Heart right ventricle (tissue), 16 donors: ENCODE measurements around the gene AVPR1B. TPM values are rescaled to one million over a fixed set of nuclear protein-coding genes. Genes with fewer than 3 reads are reported as not detected.

Experiments
- ATAC-seq, 8 donors: fragments of 200-7000 bp; cut with Tn5 transposase; one replicate each; pipeline ENCODE4 v1.9.1; 2020; ENCODE audit warnings: mild to moderate bottlenecking in 8 of 8, moderate library complexity in 8 of 8, moderate number of reproducible peaks in 1 of 8
- DNase-seq, 2 donors: peaks; one replicate each; pipeline ENCODE4 v3.0.0-alpha.2; 2020
- H3K27ac ChIP-seq, 10 donors: fragments of 200-600 bp; sonication (generic) in 2 of 10; one replicate each; pipeline versions ENCODE4 v1.5.0 to v1.8.0; 2020 to 2022; ENCODE audit warnings: mild to moderate bottlenecking in 3 of 10
- H3K27me3 ChIP-seq, 7 donors: fragments of 200-600 bp; one replicate each; pipeline ENCODE4 v1.8.0; 2021 to 2022; ENCODE audit warnings: mild to moderate bottlenecking in 2 of 7
- H3K36me3 ChIP-seq, 9 donors: fragments of 200-600 bp; sonication (generic) in 1 of 9; one replicate each; pipeline versions ENCODE4 v1.5.0 to v1.8.0; 2020 to 2022; ENCODE audit warnings: mild to moderate bottlenecking in 2 of 9
- H3K4me1 ChIP-seq, 9 donors: fragments of 200-600 bp; sonication (generic) in 1 of 9; one replicate each; pipeline versions ENCODE4 v1.5.0 to v1.8.0; 2020 to 2022; ENCODE audit warnings: mild to moderate bottlenecking in 4 of 9
- H3K4me3 ChIP-seq, 10 donors: fragments of 200-600 bp; sonication (generic) in 2 of 10; one replicate each; pipeline versions ENCODE4 v1.5.0 to v1.8.0; 2020 to 2022; ENCODE audit warnings: mild to moderate bottlenecking in 7 of 10, moderate library complexity in 2 of 10
- H3K9me3 ChIP-seq, 11 donors: fragments of 200-600 bp in 10 of 11; sonication (generic) in 2 of 11; one replicate each; pipeline versions ENCODE4 v1.5.0 to v1.8.0; 2013 to 2022; ENCODE audit warnings: mild to moderate bottlenecking in 2 of 11, control low read depth in 1 of 11, moderate library complexity in 1 of 11
- CTCF ChIP-seq, 9 donors: fragments of 200-600 bp; sonication (generic) in 2 of 9; IDR thresholded peaks; one replicate each; pipeline versions ENCODE4 v1.5.0 to v1.8.0; 2021 to 2022; ENCODE audit warnings: antibody characterized with exemption in 9 of 9, mild to moderate bottlenecking in 5 of 9, moderate library complexity in 1 of 9
- WGBS, 2 donors: extraction: QIAGEN DNeasy Blood & Tissue Kit; methylation state at CpG; one replicate each; pipeline ENCODE4 v1.1.7; 2013; ENCODE audit warnings: inconsistent platforms in 1 of 2; 5-methylcytosine and 5-hydroxymethylcytosine counted together
- intact Hi-C, 10 donors: fragments of 100-400 bp; cut with DNase I; formaldehyde crosslinking; loops; one replicate each; pipeline versions ENCODE4 v1.11.1 to v1.14.2; 2022
- long read RNA-seq, 3 donors: library from polyadenylated mRNA; unstranded; transcript quantifications; one replicate each; pipeline ENCODE4 v2.0.0, GENCODE V29; 2020 to 2021
- polyA plus RNA-seq, 2 donors: library from polyadenylated mRNA; stranded (reverse); fragments of 200-250 nt; gene quantifications; one replicate each; pipeline ENCODE4 v1.2.3, GENCODE V29; 2013
- total RNA-seq, 10 donors: library from RNA; stranded (reverse); fragmentation: NEBNext Ultra II Directional in 3 of 10; extraction: Animal tissue kit (Norgen Biotek cat#: 25700) in 3 of 10; gene quantifications; one replicate each; pipeline versions ENCODE4 v1.2.1 to v1.2.4, GENCODE V29; 2021 to 2023
- donor health status: Arrhythmogenic right ventricular cardiomyopathy.
- donor health status: ischemic (EF 13 %, LVEDD 7.1; RV severe dilation, severe dysfunction).
- donor health status: healthy with polysubstance abuse.
- donor health status: DM: no; HTN: yes; CAD: no.
- donor health status: DM: no; HTN: no; CAD: no.
- donor health status: ischemic (EF 25% LVEDD 6.9; RV normal size, moderate dysfunction).
- donor health status: ischemic (EF 25% LVEDD 5.7; RV mildly dilated, moderate dysfunction).
- donor health status: healthy.
- donor health status: DM: yes; HTN: yes; CAD: no.
- donor health status: Ischemic cardiomyopathy.
- donor health status: ischemic (EF 35%, LVEDD 5.7; RV mildly dilated, moderate dysfunction).
- donor health status: nonischemic (EF 11% LVEDD 7.7; RV severe dilation, severe dysfunction).
- donor health status: DM: yes; HTN: yes; CAD: no.
- donor health status: PGD.
- donor health status: ischemic (EF 29% LVEDD 5.4; RV normal size, mild dysfunction).
- donor health status: nonischemic (EF 23%, LVEDD 6.1; RV moderate dilation, normal function).

Gene AVPR1B
- total RNA-seq = not detected
- polyA plus RNA-seq = not detected
- long read RNA-seq, donor 1 = 0 reads
- long read RNA-seq, donor 2 = 0 reads
- long read RNA-seq, donor 3 = 0 reads

GRCh38 chr1:206117151-206117948, at the start of gene AVPR1B:
Gene AVPR1B, minus strand, starts transcription at chr1:206117388. Its CDS starts 498 bp downstream, at chr1:206116890.
- DNase-seq (peak; percentile 36 to 47), ATAC-seq (peak; percentile 79 to 89 (median 86))
- WGBS, 2 donors = 1 to 2% methylated on average over 55 of the region's 55 CpGs
- peaks cover 0 to 36% (median 0%) of the 10 kb centered on the region in 7 donors for H3K27me3 ChIP-seq
- H3K36me3 ChIP-seq = no peaks in the 10 kb centered on the region
- peak within 1 kb of the TSS in 2 of 10 donors; percentile 3 to 20 for H3K27ac ChIP-seq
- peak within 1 kb of the TSS; percentile 27 to 60 (median 52) for H3K4me3 ChIP-seq
- peaks cover 0 to 20% (median 12%) of the 10 kb centered on the region in 11 donors for H3K9me3 ChIP-seq
- intact Hi-C loops = no loop called here
- peaks cover 0 to 21% (median 12%) of the 10 kb centered on the region in 9 donors for H3K4me1 ChIP-seq
- TF ChIP-seq CTCF (IDR thresholded peaks at IDR 0.05) = peak in 2 of 9 donors; percentile 26 to 34

GRCh38 chr1:206145771-206146290, 28.6 kb upstream of the AVPR1B start:
- H3K9me3 ChIP-seq = no peaks in the 10 kb centered on the region
- H3K36me3 ChIP-seq = no peaks in the 10 kb centered on the region
- no peak overlapping the region for H3K4me3 ChIP-seq
- DNase-seq = no peak
- WGBS, 2 donors = 67 to 70% methylated on average over 3 of the region's 3 CpGs
- H3K27ac ChIP-seq = no peak overlapping the region
- no peak for TF ChIP-seq CTCF (IDR thresholded peaks at IDR 0.05)
- H3K4me1 ChIP-seq = no peaks in the 10 kb centered on the region
- H3K27me3 ChIP-seq = peaks cover 0 to 4% (median 0%) of the 10 kb centered on the region in 7 donors
- intact Hi-C loops = no loop called here
- no peak for ATAC-seq

GRCh38 chr1:206144605-206145004, 27.4 kb upstream of the AVPR1B start:
- Histone ChIP-seq H3K9me3 (no peaks in the 10 kb centered on the region), H3K4me1 (peaks cover 0 to 3% (median 0%) of the 10 kb centered on the region in 9 donors), H3K36me3 (no peaks in the 10 kb centered on the region), H3K27me3 (peaks cover 0 to 4% (median 0%) of the 10 kb centered on the region in 7 donors), H3K4me3 (no peak overlapping the region), H3K27ac (no peak overlapping the region)
- no peak for DNase-seq
- intact Hi-C loops = no loop called here
- no peak for TF ChIP-seq CTCF (IDR thresholded peaks at IDR 0.05)
- WGBS, 2 donors = 87 to 93% methylated on average over 2 of the region's 2 CpGs
- ATAC-seq = no peak

GRCh38 chr1:206143537-206144172, 26.5 kb upstream of the AVPR1B start:
- DNase-seq = no peak
- Histone ChIP-seq H3K4me1 (peaks cover 0 to 3% (median 0%) of the 10 kb centered on the region in 9 donors), H3K4me3 (no peak overlapping the region), H3K36me3 (no peaks in the 10 kb centered on the region), H3K9me3 (no peaks in the 10 kb centered on the region), H3K27me3 (peaks cover 0 to 10% (median 0%) of the 10 kb centered on the region in 7 donors), H3K27ac (no peak overlapping the region)
- 87% methylated on average over 15 of the region's 15 CpGs for WGBS, 2 donors
- no peak for ATAC-seq
- no peak for TF ChIP-seq CTCF (IDR thresholded peaks at IDR 0.05)
- intact Hi-C loops = no loop called here
